DOHH2 (cell line): ENCODE results near the gene OR6B2.

Experiments used
- H3F3A ChIP-seq: fragments of 200-600 bp; sonication (generic), shearing (Covaris generic); 2 replicates; pipeline ENCODE4 v1.6.0; 2016; ENCODE audit warnings: antibody characterized with exemption, mild to moderate bottlenecking; ENCODE audit not compliant: control insufficient read depth, insufficient read depth
- H3K27ac ChIP-seq: fragments of 200-600 bp; sonication (generic); 2 replicates; pipeline ENCODE4 v1.5.1; 2014; ENCODE audit warnings: low read depth, mild to moderate bottlenecking, low read length, moderate library complexity
- H3K27me3 ChIP-seq: fragments of 200-600 bp; sonication (generic); 2 replicates; pipeline ENCODE4 v1.6.1; 2014; ENCODE audit warnings: mild to moderate bottlenecking, low read length, mixed read lengths; ENCODE audit not compliant: control insufficient read depth
- H3K36me3 ChIP-seq: fragments of 200-600 bp; sonication (generic); 2 replicates; pipeline ENCODE4 v1.6.1; 2014; ENCODE audit warnings: mild to moderate bottlenecking, low read length, moderate library complexity, mixed read lengths; ENCODE audit not compliant: control insufficient read depth
- H3K4me1 ChIP-seq: fragments of 200-600 bp; sonication (generic); 2 replicates; pipeline ENCODE4 v1.6.1; 2014; ENCODE audit warnings: mild to moderate bottlenecking, low read length, mixed read lengths; ENCODE audit not compliant: control insufficient read depth
- H3K4me2 ChIP-seq: fragments of 200-600 bp; sonication (generic); 2 replicates; pipeline ENCODE4 v1.6.0; 2014; ENCODE audit warnings: mild to moderate bottlenecking, low read length, moderate library complexity
- H3K4me3 ChIP-seq: fragments of 200-600 bp; sonication (generic); 2 replicates; pipeline ENCODE4 v1.5.1; 2014; ENCODE audit warnings: mild to moderate bottlenecking, low read length, mixed read lengths
- H3K79me2 ChIP-seq: fragments of 200-600 bp; sonication (generic); 2 replicates; pipeline ENCODE4 v1.6.1; 2014; ENCODE audit warnings: mild to moderate bottlenecking, low read length, mixed read lengths; ENCODE audit not compliant: control insufficient read depth
- H3K9me2 ChIP-seq: fragments of 200-600 bp; sonication (generic); replicated peaks from 2 replicates; pipeline ENCODE4 v1.6.1; 2014; ENCODE audit warnings: mild to moderate bottlenecking, low read length, mixed read lengths; ENCODE audit not compliant: control insufficient read depth
- H3K9me3 ChIP-seq: fragments of 200-600 bp; sonication (generic); 2 replicates; pipeline ENCODE4 v1.6.1; 2014; ENCODE audit warnings: antibody characterized with exemption, low read length, mixed read lengths; ENCODE audit not compliant: control insufficient read depth, insufficient read depth
- H4K20me1 ChIP-seq: fragments of 200-600 bp; sonication (generic); 2 replicates; pipeline ENCODE4 v1.6.0; 2014; ENCODE audit warnings: low read depth, mild to moderate bottlenecking, antibody characterized with exemption, low read length, moderate library complexity; ENCODE audit not compliant: control insufficient read depth, insufficient read depth
- EZH2phosphoT487 ChIP-seq: fragments of 200-600 bp; sonication (generic); IDR thresholded peaks from 2 replicates; pipeline ENCODE4 v1.6.1; 2017; ENCODE audit warnings: borderline replicate concordance, mild to moderate bottlenecking, antibody characterized with exemption, low read length, moderate library complexity, mixed read lengths
- TF ChIP-seq, protein P1 (sequence below): fragments of 200-600 bp; sonication (generic); IDR thresholded peaks from one replicate; pipeline ENCODE4 v1.5.1; 2014; ENCODE audit warnings: antibody characterized with exemption, mild to moderate bottlenecking, low read depth, low read length; ENCODE audit not compliant: poor library complexity, severe bottlenecking

Gene OR6B2

DNA sequence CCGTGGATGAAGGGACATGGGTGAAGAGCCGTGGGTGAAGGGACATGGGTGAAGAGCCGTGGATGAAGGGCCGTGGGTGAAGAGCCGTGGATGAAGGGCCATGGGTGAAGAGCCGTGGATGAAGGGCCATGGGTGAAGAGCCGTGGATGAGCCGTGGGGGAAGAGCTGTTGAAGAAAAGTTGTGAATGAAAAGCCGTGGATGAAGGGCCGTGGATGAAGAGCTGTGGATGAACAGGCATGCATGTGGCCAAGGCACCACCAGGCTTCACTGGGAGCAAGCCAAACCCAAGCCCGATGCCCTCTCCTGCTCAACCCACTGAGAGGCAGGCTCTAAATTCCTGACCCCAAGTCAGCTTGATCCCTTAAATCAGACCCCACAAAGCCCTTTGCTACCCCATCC, 12.5 kb upstream of the OR6B2 start:
- Histone ChIP-seq H3K4me2 (no peak overlapping the region), H3K79me2 (no peaks in the 10 kb centered on the region), H3K4me3 (no peak overlapping the region), H3K36me3 (no peaks in the 10 kb centered on the region), H3K9me3 (no peaks in the 10 kb centered on the region), H4K20me1 (no peaks in the 10 kb centered on the region), H3K4me1 (no peaks in the 10 kb centered on the region), H3K27me3 (no peaks in the 10 kb centered on the region; the same call in none of the 2 replicates), H3K27ac (no peak overlapping the region), H3F3A (no peaks in the 10 kb centered on the region), H3K9me2 (no peaks in the 10 kb centered on the region)
- TF ChIP-seq, protein P1, sequence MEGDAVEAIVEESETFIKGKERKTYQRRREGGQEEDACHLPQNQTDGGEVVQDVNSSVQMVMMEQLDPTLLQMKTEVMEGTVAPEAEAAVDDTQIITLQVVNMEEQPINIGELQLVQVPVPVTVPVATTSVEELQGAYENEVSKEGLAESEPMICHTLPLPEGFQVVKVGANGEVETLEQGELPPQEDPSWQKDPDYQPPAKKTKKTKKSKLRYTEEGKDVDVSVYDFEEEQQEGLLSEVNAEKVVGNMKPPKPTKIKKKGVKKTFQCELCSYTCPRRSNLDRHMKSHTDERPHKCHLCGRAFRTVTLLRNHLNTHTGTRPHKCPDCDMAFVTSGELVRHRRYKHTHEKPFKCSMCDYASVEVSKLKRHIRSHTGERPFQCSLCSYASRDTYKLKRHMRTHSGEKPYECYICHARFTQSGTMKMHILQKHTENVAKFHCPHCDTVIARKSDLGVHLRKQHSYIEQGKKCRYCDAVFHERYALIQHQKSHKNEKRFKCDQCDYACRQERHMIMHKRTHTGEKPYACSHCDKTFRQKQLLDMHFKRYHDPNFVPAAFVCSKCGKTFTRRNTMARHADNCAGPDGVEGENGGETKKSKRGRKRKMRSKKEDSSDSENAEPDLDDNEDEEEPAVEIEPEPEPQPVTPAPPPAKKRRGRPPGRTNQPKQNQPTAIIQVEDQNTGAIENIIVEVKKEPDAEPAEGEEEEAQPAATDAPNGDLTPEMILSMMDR: no peak
- TF ChIP-seq EZH2phosphoT487: no peak

DNA sequence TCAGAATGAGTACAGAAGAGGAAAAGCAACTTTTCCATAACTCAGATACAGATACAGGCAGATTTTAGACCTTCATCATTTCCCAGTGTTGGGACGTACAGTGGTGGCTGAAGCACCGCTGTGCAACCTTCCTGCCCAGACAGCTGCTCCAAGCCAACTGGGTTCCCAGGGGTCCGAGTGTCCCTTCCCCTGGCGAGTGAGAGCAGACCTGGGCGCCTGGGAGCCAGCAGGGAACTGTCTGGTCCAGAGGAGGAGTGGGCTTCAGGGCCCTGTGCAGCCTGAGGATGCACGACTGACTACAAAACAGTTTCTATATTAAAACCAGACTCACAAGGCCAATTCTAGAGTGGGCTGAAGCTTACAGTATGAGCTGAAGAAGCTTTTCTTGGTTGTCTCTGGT, 11.1 kb upstream of the OR6B2 start:
- no peaks in the 10 kb centered on the region for H3K4me1 ChIP-seq
- TF ChIP-seq EZH2phosphoT487: no peak
- TF ChIP-seq, protein P1: no peak

DNA sequence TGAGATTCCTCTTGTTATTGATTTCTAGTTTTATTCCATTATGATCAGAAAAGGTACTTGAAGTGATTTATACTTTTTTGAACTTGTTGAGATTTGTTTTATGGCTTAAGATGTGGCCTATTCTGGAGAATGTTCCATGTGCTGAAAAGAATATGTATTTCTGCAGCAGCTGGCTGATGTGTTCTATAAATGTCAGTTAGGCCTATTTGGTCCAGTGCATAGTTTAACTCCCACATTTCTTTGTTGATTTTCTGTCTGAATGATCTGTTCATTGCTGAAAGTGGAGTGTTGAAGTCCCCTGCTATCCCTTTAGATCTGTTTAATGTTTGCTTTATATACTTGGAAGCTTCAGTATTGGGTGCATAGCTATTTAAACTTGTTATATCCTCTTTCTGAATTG, 7.1 kb upstream of the OR6B2 start:
- H3K27ac ChIP-seq: no peak overlapping the region
- no peak overlapping the region for H3K4me3 ChIP-seq
- no peak overlapping the region for H3K4me2 ChIP-seq
- H3K27me3 ChIP-seq: peaks cover 10% of the 10 kb centered on the region
- H3K4me1 ChIP-seq: no peaks in the 10 kb centered on the region
- no peaks in the 10 kb centered on the region for H3K9me3 ChIP-seq
- TF ChIP-seq, protein P1: no peak
- no peak for TF ChIP-seq EZH2phosphoT487
- no peaks in the 10 kb centered on the region for H3K79me2 ChIP-seq
- H3K9me2 ChIP-seq: no peaks in the 10 kb centered on the region
- no peaks in the 10 kb centered on the region for H4K20me1 ChIP-seq
- H3F3A ChIP-seq: no peaks in the 10 kb centered on the region
- H3K36me3 ChIP-seq: no peaks in the 10 kb centered on the region

More for the DNA sequence above, 11.1 kb upstream of the OR6B2 start:
- peaks cover 4% of the 10 kb centered on the region for H3K27me3 ChIP-seq
- H3K9me3 ChIP-seq: no peaks in the 10 kb centered on the region
- H3K27ac ChIP-seq: no peak overlapping the region
- H3F3A ChIP-seq: no peaks in the 10 kb centered on the region
- no peaks in the 10 kb centered on the region for H3K9me2 ChIP-seq
- H4K20me1 ChIP-seq: no peaks in the 10 kb centered on the region
- H3K4me3 ChIP-seq: no peak overlapping the region
- H3K4me2 ChIP-seq: no peak overlapping the region
- no peaks in the 10 kb centered on the region for H3K79me2 ChIP-seq
- no peaks in the 10 kb centered on the region for H3K36me3 ChIP-seq

DNA sequence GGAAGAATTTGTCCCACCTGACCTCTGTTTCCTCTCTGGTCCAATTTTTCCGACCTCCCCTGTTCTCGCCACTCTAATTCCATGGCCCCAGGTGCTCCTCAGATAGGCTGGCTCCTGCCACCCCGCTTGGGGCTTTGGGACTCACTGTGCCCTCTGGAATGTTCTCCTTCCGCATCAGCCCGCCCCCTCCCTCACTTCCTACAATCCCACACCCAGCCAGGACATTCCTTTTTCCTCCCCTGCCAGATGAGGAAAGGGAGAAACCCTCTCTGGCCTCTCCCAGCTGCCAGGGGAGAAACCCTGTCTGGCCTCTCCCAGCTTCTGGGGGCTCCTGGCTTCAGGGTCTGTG, 3.1 kb upstream of the OR6B2 start:
- no peak overlapping the region for H3K4me2 ChIP-seq
- no peaks in the 10 kb centered on the region for H3K9me3 ChIP-seq
- no peak overlapping the region for H3K4me3 ChIP-seq
- no peak overlapping the region for H3K27ac ChIP-seq
- no peaks in the 10 kb centered on the region for H3K36me3 ChIP-seq
- H3K4me1 ChIP-seq: no peaks in the 10 kb centered on the region
- H3F3A ChIP-seq: no peaks in the 10 kb centered on the region
- H3K79me2 ChIP-seq: no peaks in the 10 kb centered on the region
- TF ChIP-seq, protein P1: no peak
- peaks cover 10% of the 10 kb centered on the region; the same call in 1 of the 2 replicates for H3K27me3 ChIP-seq
- no peaks in the 10 kb centered on the region for H3K9me2 ChIP-seq
- H4K20me1 ChIP-seq: no peaks in the 10 kb centered on the region
